Dedifferentiated amniotic fluid mesenchymal stem cell (primary cell): ENCODE results near the gene CDC42EP1.
"Not testable (repeated sequence)": the region's sequence is repeated elsewhere in the genome, so short reads cannot be mapped to it uniquely, and the experiment has no call there.

ENCODE experiments used
- DNase-seq: peaks from one replicate; pipeline ENCODE4 v3.0.0-alpha.2; 2016; ENCODE audit errors: extremely low spot score

CDC42EP1 gene

DNA sequence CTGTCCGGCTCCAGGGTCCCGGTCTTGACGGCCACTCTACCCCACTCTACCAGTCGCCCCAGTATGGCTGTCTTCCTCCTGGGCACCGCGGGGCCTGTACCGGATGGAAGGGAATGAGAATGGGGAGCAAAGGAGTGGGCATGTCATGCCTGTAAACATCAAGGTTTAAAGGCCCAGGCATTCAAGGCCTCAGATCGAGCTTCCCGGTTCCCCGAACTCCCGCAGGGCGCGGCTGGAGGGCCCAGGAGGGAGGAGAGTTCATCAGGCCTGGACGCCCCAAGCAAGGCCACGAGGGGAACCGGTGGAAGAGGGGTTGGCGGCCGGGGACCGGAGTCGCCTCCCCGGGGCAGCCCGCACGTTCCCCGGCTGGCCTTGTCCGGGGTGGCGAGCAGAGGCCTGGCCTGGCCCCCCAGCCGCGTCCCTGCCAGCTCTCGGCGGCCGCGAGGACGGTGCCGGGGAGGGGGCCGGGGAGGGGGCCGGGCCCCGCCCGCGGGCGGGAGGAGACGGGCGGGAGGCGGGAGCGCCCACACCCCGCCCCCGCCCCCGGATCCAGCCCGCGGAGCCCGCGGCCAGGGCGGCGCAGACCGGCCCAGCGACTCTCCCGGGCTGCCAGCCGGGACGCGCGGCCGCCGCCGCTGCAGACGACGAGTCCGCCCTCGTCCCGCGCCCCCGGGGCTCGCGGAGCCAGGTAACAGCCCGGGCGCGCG lies at the start of gene CDC42EP1:
Gene CDC42EP1 (plus strand): TSS at position 580 of the 707 bp plus-strand sequence. CDS start 5,870 bp downstream, outside the sequence.
- no peak for DNase-seq

- no peak for DNase-seq
Measured at GRCh38 chr22:37511395-37512104, 48.7 kb upstream of the CDC42EP1 start.

GRCh38 chr22:37514526-37515051 lies 45.7 kb upstream of the CDC42EP1 start:
- DNase-seq, result no peak

DNA sequence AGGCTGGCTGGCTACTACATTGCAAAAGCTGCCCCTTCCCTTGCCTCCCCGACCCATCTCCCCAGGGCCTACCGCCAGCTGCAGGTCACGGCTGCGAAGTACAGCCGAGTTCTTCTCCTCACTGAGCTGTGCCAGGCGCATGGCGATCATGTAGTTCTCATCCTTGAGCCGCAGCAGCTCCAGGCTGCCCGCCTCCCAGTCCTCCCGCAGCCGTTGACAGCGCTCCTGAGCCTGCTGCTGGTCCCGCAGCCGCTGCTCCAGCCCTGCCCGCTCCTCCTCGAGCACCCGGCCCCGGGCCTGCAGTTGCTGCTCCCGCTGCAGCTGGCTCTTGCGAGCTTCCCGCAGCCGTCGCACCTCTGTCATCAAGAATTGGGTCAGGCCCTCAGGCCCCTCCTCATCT lies 44.4 kb upstream of the CDC42EP1 start:
- no peak for DNase-seq

GRCh38 chr22:37516456-37516855 lies 43.8 kb upstream of the CDC42EP1 start:
- DNase-seq, result no peak

DNA sequence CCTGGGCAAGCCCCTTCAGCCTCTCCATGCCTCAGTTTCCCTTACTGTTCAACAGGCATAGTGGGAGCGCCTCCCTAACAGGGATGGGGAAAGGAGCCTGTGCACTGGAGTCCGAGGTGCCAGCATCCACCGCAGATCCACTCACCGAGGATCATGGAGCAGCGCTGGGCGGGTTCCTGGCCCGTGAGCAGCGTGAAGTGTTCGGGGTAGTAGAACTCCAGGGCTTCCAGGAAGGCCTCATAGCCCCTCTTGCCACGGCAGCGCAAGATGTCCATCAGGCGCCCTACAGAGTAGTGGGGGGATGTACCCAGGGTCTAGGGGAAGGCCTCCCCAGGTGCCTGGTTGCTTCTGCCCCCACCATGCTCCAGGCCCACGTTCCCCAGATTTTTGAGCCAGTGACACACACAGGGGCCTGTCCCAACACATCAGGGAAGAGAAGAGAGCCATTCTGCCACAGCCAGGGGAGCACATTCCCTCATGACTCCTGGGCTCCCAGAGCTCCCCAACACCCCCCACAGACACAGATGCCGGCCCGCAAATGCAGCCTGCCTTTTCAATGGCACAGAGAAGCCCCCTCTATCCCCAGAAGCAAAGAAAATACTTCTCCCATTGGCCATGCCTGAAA lies 42.3 kb upstream of the CDC42EP1 start:
- no peak for DNase-seq

- DNase-seq, result no peak
Measured at GRCh38 chr22:37518509-37519267, 41.6 kb upstream of the CDC42EP1 start.

- DNase-seq, result no peak
Measured at GRCh38 chr22:37519268-37520195, 40.7 kb upstream of the CDC42EP1 start, which contains the start of gene CARD10. CARD10 (minus strand) TSS chr22:37519415; CDS start chr22:37519200, 215 bp downstream.

DNA sequence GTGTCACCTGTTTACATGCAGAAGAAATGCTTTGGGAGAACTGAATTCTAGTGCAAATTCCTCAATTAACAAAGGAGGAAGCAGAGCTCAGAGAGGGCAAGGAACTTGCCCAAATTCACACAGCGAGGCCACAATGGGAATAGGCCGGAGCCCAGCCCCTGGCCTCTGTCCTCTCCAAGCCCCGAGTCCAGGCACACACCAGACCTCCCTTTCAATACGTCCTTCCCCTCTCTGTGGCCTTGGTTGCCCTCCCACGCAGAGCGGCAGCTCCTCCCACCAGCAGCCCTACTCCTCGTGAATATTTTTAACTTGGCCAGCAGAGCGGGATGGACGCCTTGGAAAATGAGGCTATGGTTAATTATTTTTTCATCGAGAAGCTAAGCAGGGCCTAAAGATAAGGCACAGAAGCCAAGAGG lies 39.5 kb upstream of the CDC42EP1 start:
- DNase-seq, result no peak

DNA sequence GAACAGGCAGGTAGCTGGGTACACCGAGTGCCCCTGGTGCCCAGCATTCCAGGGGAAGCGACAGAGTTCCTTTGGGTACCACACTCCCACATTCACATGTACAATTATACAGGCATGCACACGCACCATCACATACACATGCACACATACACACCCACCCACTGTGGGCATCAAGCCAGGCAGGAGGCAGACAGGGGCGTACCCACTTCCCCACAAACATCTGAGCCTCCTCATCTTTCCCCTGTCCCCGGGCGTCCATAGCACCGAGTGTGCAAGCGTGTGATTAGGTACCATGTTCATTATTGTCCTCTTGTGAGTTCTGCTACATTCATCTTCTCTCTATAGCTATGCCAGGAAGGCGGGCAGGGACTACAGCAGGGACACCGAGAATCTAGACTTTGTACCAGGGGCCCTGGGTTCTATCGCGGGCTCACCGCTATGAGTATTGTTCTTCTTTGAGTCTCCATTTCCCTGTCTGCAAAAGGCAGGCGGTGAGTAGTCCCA lies 39.0 kb upstream of the CDC42EP1 start:
- no peak for DNase-seq

- DNase-seq, result no peak
Measured at GRCh38 chr22:37522482-37522881, 37.8 kb upstream of the CDC42EP1 start.

- peak; percentile 82 for DNase-seq
Measured at GRCh38 chr22:37525073-37525745, 35.1 kb upstream of the CDC42EP1 start.

DNA sequence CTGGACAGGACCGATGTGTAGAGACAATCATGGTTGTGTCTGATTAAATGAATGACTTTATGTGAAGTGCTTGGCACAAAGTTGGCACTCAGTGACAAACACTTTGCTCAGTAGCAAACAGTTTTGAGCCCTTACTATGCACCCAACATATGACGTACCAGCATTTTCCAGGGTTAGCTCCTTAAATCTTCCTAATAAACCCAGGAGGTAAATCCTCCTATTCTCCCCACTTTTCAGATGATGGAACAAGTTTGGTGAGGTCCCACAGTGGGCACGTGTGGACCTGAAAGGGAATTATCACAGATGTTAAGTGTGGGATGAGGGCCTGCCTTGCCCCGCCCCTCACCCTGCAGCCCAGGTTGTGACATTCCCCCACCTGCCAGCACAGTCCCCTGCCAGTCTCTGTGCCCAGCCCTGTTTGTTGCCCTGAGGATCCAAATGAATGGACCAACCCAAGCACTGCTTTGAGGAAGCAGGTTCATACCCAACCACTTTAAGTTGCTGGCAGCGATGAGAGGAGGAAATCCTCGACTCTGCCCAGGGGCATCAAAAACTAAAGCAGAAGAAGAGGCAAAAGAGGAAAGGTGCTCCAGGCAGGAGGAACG lies 34.4 kb upstream of the CDC42EP1 start:
- no peak for DNase-seq

DNA sequence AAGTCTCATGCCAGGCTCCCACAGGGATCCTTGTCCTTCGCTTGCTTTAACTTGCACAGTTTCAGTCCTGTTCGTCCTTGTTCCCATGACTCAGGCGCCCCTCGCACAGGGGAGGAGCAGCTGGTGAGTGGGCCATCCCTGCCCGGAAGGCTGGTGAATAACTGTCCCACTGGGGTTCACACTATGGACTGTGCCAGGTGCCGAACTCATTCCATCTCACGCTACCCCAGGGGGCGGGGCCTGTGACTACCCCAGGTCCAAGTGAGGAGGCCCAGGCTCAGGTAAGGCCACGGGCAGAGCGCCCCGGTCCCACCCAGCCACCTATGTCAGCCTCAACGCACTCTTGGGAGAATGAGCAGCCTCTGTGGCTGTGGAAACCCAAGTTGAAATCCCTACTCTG lies 33.9 kb upstream of the CDC42EP1 start:
- DNase-seq, result no peak

GRCh38 chr22:37527081-37527752 lies 33.1 kb upstream of the CDC42EP1 start:
- DNase-seq, result not testable (repeated sequence)

GRCh38 chr22:37527952-37528351 lies 32.3 kb upstream of the CDC42EP1 start:
- DNase-seq, result not testable (repeated sequence)

- no peak for DNase-seq
Measured at GRCh38 chr22:37529652-37530345, 30.5 kb upstream of the CDC42EP1 start.

GRCh38 chr22:37533995-37534394 lies 26.3 kb upstream of the CDC42EP1 start:
- peak; percentile 56 for DNase-seq
